ENCODE data around the gene ITGB7.

- TF ChIP-seq SIX5 (IDR thresholded peaks at IDR 0.05; ENCODE audit: low read depth, low read length, severe bottlenecking) (no peak), CTCF (IDR thresholded peaks at IDR 0.05 in 2 of 3, conservative IDR thresholded peaks at IDR 0.05 in 1 of 3; ENCODE audit: control insufficient read depth in 2 of 3, extremely low read depth in 1 of 3, insufficient read depth in 1 of 3, low read depth in 3 of 3, low read length in 3 of 3) (no peak), BCLAF1 (IDR thresholded peaks at IDR 0.05) (no peak), EP300 (IDR thresholded peaks at IDR 0.05; ENCODE audit: borderline replicate concordance in 1 of 2, control insufficient read depth in 1 of 2, low read depth in 2 of 2, low read length in 2 of 2) (no peak), ZNF384 (IDR thresholded peaks at IDR 0.05; ENCODE audit: borderline replicate concordance, low read depth, low read length) (no peak), CREB1 (IDR thresholded peaks at IDR 0.05; ENCODE audit: low read depth) (no peak), EZH2 (IDR thresholded peaks at IDR 0.05; ENCODE audit: borderline replicate concordance, control insufficient read depth, low read depth, low read length) (no peak), NRF1 (conservative IDR thresholded peaks at IDR 0.05; ENCODE audit: low read depth, low read length) (no peak), USF2 (IDR thresholded peaks at IDR 0.05; ENCODE audit: borderline replicate concordance, low read depth, low read length) (no peak)
Observed at GRCh38 chr12:53172352-53172751, 34.7 kb downstream of the ITGB7 start.

Measured in GM12878 (cell line).